GM23248 (cell line): ENCODE measurements around the gene ROBO2. TPM values are rescaled to one million over a fixed set of nuclear protein-coding genes. Genes with fewer than 3 reads are reported as not detected.

ENCODE experiments used
- DNase-seq: peaks from one replicate; pipeline ENCODE4 v3.0.0-alpha.2; 2015
- H2AFZ ChIP-seq: fragments of 200-600 bp; sonication (generic); 2 replicates; pipeline ENCODE4 v1.6.1; 2016; ENCODE audit warnings: antibody characterized with exemption
- H3F3A ChIP-seq: fragments of 200-600 bp; sonication (generic); 2 replicates; pipeline ENCODE4 v1.6.1; 2016; ENCODE audit warnings: mild to moderate bottlenecking, antibody characterized with exemption, mixed run types; ENCODE audit not compliant: insufficient read depth
- H3K27ac ChIP-seq: fragments of 200-600 bp; sonication (generic); 2 replicates; pipeline ENCODE4 v1.5.1; 2016; ENCODE audit warnings: mild to moderate bottlenecking
- H3K27me3 ChIP-seq: fragments of 200-600 bp; sonication (generic); replicated peaks from 2 replicates; pipeline ENCODE4 v1.6.1; 2016; ENCODE audit warnings: mild to moderate bottlenecking; ENCODE audit not compliant: insufficient read depth
- H3K36me3 ChIP-seq: fragments of 200-600 bp; sonication (generic); 2 replicates; pipeline ENCODE4 v1.6.1; 2016; ENCODE audit warnings: low read depth, mild to moderate bottlenecking
- H3K4me1 ChIP-seq: fragments of 200-600 bp; sonication (generic); 2 replicates; pipeline ENCODE4 v1.6.1; 2016; ENCODE audit warnings: mild to moderate bottlenecking; ENCODE audit not compliant: insufficient read depth
- H3K4me2 ChIP-seq: fragments of 200-600 bp; sonication (generic); one replicate; pipeline ENCODE4 v1.6.1; 2016; ENCODE audit warnings: mild to moderate bottlenecking; ENCODE audit not compliant: unreplicated experiment
- H3K4me3 ChIP-seq: fragments of 200-600 bp; sonication (generic); 2 replicates; pipeline ENCODE4 v1.5.1; 2016; ENCODE audit warnings: mild to moderate bottlenecking
- H3K79me2 ChIP-seq: fragments of 200-600 bp; sonication (generic); 2 replicates; pipeline ENCODE4 v1.6.1; 2016; ENCODE audit warnings: mild to moderate bottlenecking; ENCODE audit not compliant: insufficient read depth
- H3K9ac ChIP-seq: fragments of 200-600 bp; sonication (generic); 2 replicates; pipeline ENCODE4 v1.6.1; 2016; ENCODE audit warnings: mild to moderate bottlenecking
- H3K9me2 ChIP-seq: fragments of 200-600 bp; sonication (generic); 2 replicates; pipeline ENCODE4 v1.6.1; 2016; ENCODE audit warnings: mixed run types, mild to moderate bottlenecking, moderate library complexity; ENCODE audit not compliant: insufficient read depth
- H3K9me3 ChIP-seq: fragments of 200-600 bp; sonication (generic); one replicate; pipeline ENCODE4 v1.6.1; 2017; ENCODE audit warnings: low read depth
- H4K20me1 ChIP-seq: fragments of 200-600 bp; sonication (generic); 2 replicates; pipeline ENCODE4 v1.6.0; 2016; ENCODE audit not compliant: insufficient read depth
- EZH2 ChIP-seq: fragments of 200-600 bp; sonication (generic); IDR thresholded peaks from 2 replicates; pipeline ENCODE4 v1.6.1; 2018; ENCODE audit warnings: antibody characterized with exemption, mild to moderate bottlenecking; ENCODE audit not compliant: insufficient read depth, poor library complexity, severe bottlenecking
- EZH2phosphoT487 ChIP-seq: fragments of 200-600 bp; sonication (generic); IDR thresholded peaks from 2 replicates; pipeline ENCODE4 v1.6.1; 2018; ENCODE audit warnings: antibody characterized with exemption, moderate library complexity, mild to moderate bottlenecking, low read depth; ENCODE audit not compliant: insufficient read depth
- WGBS, 2 experiments: methylation state at CpG; one replicate each; pipeline ENCODE4 v1.1.6; 2015 to 2017; ENCODE audit warnings: low lambda C conversion rate in 2 of 2, low coverage in 1 of 2; ENCODE audit errors: missing lambda C conversion rate in 2 of 2; 5-methylcytosine and 5-hydroxymethylcytosine counted together
- in situ Hi-C: fragments of 300-500 bp; cut with MboI; formaldehyde crosslinking; loops from 2 replicates; pipeline ENCODE4 v1.15.0; 2020
- polyA plus RNA-seq: library from polyadenylated mRNA; unstranded; fragments of >200 nt; fragmentation: Nextera tagmentation; extraction: Ambion mirVana; gene quantifications from 2 replicates; pipeline ENCODE4 v1.2.1, GENCODE V29; 2016
- total RNA-seq: library from RNA; depleted of rRNA; stranded (reverse); fragments of >200 nt; shearing (Covaris generic); gene quantifications from 2 replicates; pipeline ENCODE4 v1.2.3, GENCODE V29; 2014

The ROBO2 gene
- total and polyA plus RNA-seq, 2 experiments from 2014 or later, result under 0.01 to 0.05 TPM

DNA sequence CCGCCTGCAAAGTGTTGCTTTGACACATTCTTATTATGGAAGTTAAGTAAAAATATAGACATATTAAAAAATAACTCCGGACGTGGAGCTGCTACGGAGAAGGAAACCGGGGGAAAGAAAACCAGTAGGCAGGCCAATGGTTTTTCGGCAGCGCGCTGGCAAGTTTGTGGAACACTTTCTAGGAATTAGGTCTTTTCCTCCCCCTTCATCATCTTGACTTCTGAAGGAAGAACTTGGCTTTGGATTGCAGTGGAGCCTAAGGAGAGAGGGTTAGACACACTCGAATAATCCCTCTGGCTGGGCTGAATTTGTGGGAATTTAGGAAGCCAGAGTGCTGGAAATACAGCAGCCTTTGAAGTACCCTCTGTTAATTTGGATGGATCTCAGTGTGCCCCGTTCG, 317 bp downstream of the ROBO2 start:
- Histone ChIP-seq H3K9me2 (no peaks in the 10 kb centered on the region), H3K4me1 (peaks cover 7% of the 10 kb centered on the region; the same call in 1 of the 2 replicates), H3K27ac (no peak overlapping the region), H3K27me3 (peaks cover 56% of the 10 kb centered on the region), H3K9ac (no peak overlapping the region), H3F3A (no peaks in the 10 kb centered on the region), H3K36me3 (no peaks in the 10 kb centered on the region), H3K9me3 (no peaks in the 10 kb centered on the region), H3K79me2 (no peaks in the 10 kb centered on the region), H3K4me2 (peak overlapping the region; percentile 67), H3K4me3 (peak overlapping the region; percentile 66), H4K20me1 (no peaks in the 10 kb centered on the region), H2AFZ (peak overlapping the region; percentile 76)
- in situ Hi-C loops, result loop anchor here (25.0 kb wide), 1 partner anchor 1572 kb away; no protein-coding TSS in a partner anchor
- DNase-seq, result no peak
- TF ChIP-seq EZH2phosphoT487 (no peak), EZH2 (peak; percentile 21)
- WGBS, 2 experiments, result 4% methylated on average over 11 of the region's 11 CpGs

DNA sequence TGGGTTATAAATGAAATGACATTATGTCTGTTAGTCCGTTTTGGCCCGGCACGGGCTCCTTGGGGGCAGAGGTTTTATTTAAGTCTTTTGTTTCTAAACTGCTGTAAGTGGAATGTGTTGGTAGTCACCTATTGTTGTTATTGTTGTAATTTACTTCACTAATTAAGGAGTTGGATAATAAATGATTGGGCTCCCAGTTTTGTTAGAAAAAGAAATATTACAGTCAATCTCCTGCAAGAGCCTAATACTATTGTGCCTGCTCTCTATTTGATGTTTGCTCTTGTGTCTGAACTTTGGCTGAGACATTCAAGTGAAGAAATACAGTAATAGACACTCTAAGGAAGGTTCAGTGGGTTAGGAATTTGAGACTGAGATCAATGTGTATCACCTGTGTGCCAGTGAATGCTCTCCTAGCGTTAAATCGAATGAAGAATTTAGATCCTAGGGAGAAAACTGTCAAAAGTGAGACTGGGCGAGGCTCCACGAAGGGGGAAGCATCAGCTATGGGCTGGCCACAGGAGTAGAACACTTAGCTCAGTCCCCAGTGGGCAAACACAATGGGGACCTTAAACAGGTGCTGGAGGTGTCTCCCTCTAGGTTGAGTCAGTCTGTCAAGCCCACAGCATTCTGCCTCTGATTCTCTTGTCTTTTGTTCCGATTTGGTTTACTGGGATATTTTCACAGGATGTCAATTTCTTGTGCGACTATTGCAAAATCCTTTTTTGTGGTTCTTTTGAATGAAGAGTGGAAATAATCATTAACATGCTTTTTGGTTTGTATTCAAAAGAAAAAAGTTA, 1.2 kb downstream of the ROBO2 start:
- Histone ChIP-seq H3K4me3 (no peak overlapping the region), H3K27me3 (peaks cover 49% of the 10 kb centered on the region), H3K4me1 (peaks cover 7% of the 10 kb centered on the region; the same call in 1 of the 2 replicates), H3K27ac (no peak overlapping the region), H4K20me1 (no peaks in the 10 kb centered on the region), H2AFZ (no peak overlapping the region), H3F3A (no peaks in the 10 kb centered on the region), H3K4me2 (no peak overlapping the region), H3K79me2 (no peaks in the 10 kb centered on the region), H3K9me3 (no peaks in the 10 kb centered on the region), H3K9ac (no peak overlapping the region), H3K36me3 (no peaks in the 10 kb centered on the region), H3K9me2 (no peaks in the 10 kb centered on the region)
- TF ChIP-seq EZH2phosphoT487 (no peak; the same call in 1 of the 2 replicates), EZH2 (no peak)
- in situ Hi-C loops, result loop anchor here (25.0 kb wide), 1 partner anchor 1571 kb away; no protein-coding TSS in a partner anchor
- DNase-seq, result no peak
- 7 to 14% methylated on average over 9 of the region's 9 CpGs for WGBS, 2 experiments

DNA sequence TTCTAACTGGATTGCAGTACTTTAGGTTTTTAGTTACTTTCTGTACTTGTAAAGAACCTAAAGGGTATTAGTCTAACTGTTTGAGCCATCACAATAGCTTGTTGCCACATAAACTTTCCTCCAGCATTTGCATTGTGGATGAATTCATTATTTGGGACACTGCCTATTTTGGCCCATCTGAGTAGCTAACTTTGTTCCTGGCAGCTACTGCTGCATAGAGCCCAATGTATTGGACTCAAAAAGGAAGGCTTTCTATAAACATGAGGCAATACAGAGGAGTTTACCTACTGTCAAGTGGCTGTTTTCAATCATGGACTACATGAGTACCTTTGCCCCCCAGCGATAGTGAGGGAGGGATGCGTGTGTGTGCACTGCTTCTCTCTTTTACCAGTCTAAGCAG, 1.9 kb downstream of the ROBO2 start:
- no peaks in the 10 kb centered on the region for H3K9me3 ChIP-seq
- H4K20me1 ChIP-seq, result no peaks in the 10 kb centered on the region
- H3K79me2 ChIP-seq, result no peaks in the 10 kb centered on the region
- peaks cover 7% of the 10 kb centered on the region; the same call in 1 of the 2 replicates for H3K4me1 ChIP-seq
- no peaks in the 10 kb centered on the region for H3K9me2 ChIP-seq
- H3F3A ChIP-seq, result no peaks in the 10 kb centered on the region
- in situ Hi-C loops, result loop anchor here (25.0 kb wide), 1 partner anchor 1570 kb away; no protein-coding TSS in a partner anchor
- no peak overlapping the region for H3K27ac ChIP-seq
- TF ChIP-seq EZH2phosphoT487, result no peak
- no peak for TF ChIP-seq EZH2
- H2AFZ ChIP-seq, result no peak overlapping the region
- 71 to 82% methylated on average over 2 of the region's 2 CpGs for WGBS, 2 experiments
- no peaks in the 10 kb centered on the region for H3K36me3 ChIP-seq
- no peak overlapping the region for H3K4me2 ChIP-seq
- no peak for DNase-seq
- H3K9ac ChIP-seq, result no peak overlapping the region
- H3K27me3 ChIP-seq, result peaks cover 44% of the 10 kb centered on the region
- H3K4me3 ChIP-seq, result no peak overlapping the region

DNA sequence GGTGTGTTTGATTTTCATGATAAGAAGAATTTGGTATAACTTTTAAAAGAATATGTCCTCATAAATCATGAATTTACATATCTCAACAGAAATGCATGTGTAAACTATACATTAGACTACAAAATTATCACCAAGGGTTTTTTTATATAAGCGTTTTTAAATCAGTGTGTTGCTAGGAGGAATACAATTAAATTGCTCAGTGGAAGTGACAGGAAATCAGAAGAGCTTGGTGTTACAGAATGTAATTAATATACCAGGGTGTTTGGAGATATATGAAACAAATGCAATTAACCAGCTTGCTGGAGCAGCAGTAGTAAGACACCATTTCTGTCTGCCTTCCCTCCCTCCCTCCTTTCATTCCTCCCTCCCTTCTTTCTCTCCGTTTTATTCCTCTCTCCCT, 2.4 kb downstream of the ROBO2 start:
- in situ Hi-C loops, result loop anchor here (25.0 kb wide), 1 partner anchor 1570 kb away; no protein-coding TSS in a partner anchor
- H3K4me2 ChIP-seq, result no peak overlapping the region
- H3K4me3 ChIP-seq, result no peak overlapping the region
- WGBS, 2 experiments, result 74 to 91% methylated on average over 2 of the region's 2 CpGs
- TF ChIP-seq EZH2 (no peak), EZH2phosphoT487 (no peak)
- no peaks in the 10 kb centered on the region for H3K9me3 ChIP-seq
- H3K36me3 ChIP-seq, result no peaks in the 10 kb centered on the region
- no peak overlapping the region for H3K9ac ChIP-seq
- H3K9me2 ChIP-seq, result no peaks in the 10 kb centered on the region
- peaks cover 44% of the 10 kb centered on the region for H3K27me3 ChIP-seq
- H2AFZ ChIP-seq, result no peak overlapping the region
- H3K27ac ChIP-seq, result no peak overlapping the region
- no peaks in the 10 kb centered on the region for H4K20me1 ChIP-seq
- DNase-seq, result no peak
- peaks cover 7% of the 10 kb centered on the region; the same call in 1 of the 2 replicates for H3K4me1 ChIP-seq
- H3K79me2 ChIP-seq, result no peaks in the 10 kb centered on the region
- no peaks in the 10 kb centered on the region for H3F3A ChIP-seq
